Cardiac fibroblast (primary cell): ENCODE results near the gene SCRN1.

Experiments used
- DNase-seq, 2 donors: peaks; one replicate each; pipeline versions ENCODE4 v3.0.0 to v3.0.0-alpha.2; 2010; ENCODE audit warnings: low read depth in 2 of 2
- H3K4me3 ChIP-seq, 2 donors: replicated peaks in 1 of 2; 1 replicate in 1 of 2; 2 replicates in 1 of 2; pipeline ENCODE4 v1.5.1; 2011; ENCODE audit warnings: low read depth in 2 of 2, low read length in 2 of 2, mild to moderate bottlenecking in 2 of 2, moderate library complexity in 1 of 2
- CTCF ChIP-seq: IDR thresholded peaks from one replicate; pipeline ENCODE4 v1.5.1; 2011; ENCODE audit warnings: low read depth, mild to moderate bottlenecking, low read length, inconsistent platforms

The SCRN1 gene

DNA sequence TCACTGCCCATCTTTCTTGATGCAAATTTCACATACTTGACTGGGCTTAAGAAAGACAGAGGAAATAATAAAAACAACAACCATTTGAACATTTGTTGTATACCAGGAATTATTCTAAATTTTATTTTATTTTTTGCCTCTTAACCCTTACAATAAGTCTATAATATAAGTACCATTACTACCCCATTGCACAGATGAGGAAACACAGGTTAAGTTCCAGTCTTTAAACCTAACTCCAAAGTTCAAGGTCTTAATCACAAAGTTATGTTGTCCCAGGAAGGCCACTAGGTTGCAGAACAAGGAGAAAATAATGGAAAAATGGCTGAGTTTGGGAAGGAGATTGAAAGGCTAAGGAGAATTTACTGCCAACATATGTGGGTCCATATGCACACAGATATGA lies 33.4 kb upstream of the SCRN1 start:
- H3K4me3 ChIP-seq = no peak overlapping the region
- DNase-seq = no peak
- TF ChIP-seq CTCF = no peak

DNA sequence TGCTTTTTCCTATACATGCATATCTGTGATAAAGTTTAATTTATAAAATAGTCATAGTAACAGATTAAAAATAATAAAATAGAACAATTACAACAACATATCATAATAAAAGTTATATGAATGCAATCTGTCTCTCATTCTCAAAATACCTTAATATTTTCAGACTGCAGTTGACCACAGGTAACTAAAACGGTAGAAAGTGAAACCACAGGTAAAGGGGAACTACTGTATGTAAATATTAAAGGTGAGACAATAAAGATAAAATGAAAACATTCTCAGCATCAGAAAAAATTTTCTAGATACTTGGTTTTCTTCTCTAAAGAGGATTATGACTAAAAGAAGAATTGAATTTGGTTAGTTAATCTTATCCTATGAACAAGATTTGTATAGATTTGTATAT lies 30.9 kb upstream of the SCRN1 start:
- no peak overlapping the region for H3K4me3 ChIP-seq
- no peak for TF ChIP-seq CTCF
- DNase-seq = no peak

GRCh38 chr7:30019960-30020359 lies 30.4 kb upstream of the SCRN1 start:
- peak in 1 of 2 donors; percentile 50 for DNase-seq
- H3K4me3 ChIP-seq = no peak overlapping the region
- TF ChIP-seq CTCF = no peak

GRCh38 chr7:30019387-30019786 lies 29.8 kb upstream of the SCRN1 start:
- TF ChIP-seq CTCF = no peak
- DNase-seq = no peak
- no peak overlapping the region for H3K4me3 ChIP-seq

- TF ChIP-seq CTCF = no peak
- no peak overlapping the region for H3K4me3 ChIP-seq
- DNase-seq = no peak
These were observed 28.9 kb upstream of the SCRN1 start for GRCh38 chr7:30018451-30018850.

GRCh38 chr7:30012757-30013156 lies 23.2 kb upstream of the SCRN1 start:
- no peak for DNase-seq
- no peak overlapping the region for H3K4me3 ChIP-seq
- TF ChIP-seq CTCF = no peak

GRCh38 chr7:30010021-30010420 lies 20.4 kb upstream of the SCRN1 start:
- no peak overlapping the region for H3K4me3 ChIP-seq
- no peak for TF ChIP-seq CTCF
- DNase-seq = no peak
